IPS DF 19.7 (cell line): ENCODE data around the gene CCNL2.

Experiments
- DNase-seq: peaks from one replicate; pipeline ENCODE4 v3.0.0-alpha.2; 2013; ENCODE audit warnings: low read depth, low spot score

CCNL2 gene

DNA sequence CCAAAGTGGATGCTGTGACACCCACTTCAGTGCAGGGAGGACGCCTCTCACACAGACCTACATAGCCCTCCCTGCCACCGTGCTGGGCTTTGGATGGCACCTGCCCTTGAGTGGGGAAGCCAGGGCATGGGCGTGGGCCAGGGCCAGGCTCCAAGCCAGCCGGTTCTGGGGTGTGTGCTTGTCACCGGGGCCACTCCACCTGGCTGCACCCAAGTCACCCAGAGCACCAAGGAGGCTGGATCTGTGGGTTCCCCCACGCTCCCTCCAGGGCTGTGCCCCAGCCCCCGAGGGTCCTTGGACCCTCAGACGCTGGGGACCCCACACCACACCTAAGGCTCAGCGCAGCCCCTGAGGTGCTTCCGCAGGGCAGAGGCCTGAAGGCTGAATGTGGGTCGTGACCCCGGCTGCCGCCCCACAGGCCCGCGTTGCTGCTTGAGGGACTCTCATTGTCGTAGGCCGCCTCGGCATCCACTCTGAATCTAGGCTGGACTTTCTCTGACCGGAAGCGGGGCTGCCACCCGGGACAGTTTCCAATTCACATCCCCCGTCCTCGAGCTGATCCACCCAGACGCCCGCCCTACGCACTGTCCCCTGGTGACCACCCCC, 42.2 kb downstream of the CCNL2 start:
- DNase-seq, result no peak

DNA sequence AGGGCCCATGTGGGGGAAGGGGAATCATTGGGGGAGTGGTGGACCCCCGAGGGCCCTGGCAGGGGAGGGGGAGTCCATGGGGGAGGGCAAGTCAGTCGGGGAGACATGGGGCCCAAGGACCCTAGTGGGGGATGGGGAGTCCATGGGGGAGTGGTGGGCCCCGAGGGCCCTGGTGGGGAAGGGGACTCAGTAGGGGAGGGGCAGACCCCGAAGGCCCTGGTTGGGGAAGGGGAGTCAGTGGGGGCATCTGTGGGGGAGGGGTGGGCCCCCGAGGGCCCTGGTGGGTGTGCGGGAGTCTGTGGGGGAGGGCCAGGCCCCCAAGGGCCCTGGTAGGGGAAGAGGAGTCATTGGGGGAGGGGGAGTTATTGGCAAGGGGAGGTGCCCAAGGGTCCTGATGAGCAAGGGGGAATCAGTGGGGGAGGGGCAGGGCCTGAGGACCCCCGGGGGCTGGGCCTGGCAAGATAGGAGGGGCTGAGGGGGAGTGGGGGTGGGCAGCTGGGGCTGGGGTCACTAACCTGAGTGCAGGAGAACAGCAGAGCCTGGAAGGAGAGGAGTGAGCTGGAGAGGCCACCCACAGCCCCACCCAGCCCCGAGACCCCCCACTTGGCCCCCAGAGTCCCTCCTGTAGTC, 42.9 kb downstream of the CCNL2 start:
- DNase-seq, result no peak

DNA sequence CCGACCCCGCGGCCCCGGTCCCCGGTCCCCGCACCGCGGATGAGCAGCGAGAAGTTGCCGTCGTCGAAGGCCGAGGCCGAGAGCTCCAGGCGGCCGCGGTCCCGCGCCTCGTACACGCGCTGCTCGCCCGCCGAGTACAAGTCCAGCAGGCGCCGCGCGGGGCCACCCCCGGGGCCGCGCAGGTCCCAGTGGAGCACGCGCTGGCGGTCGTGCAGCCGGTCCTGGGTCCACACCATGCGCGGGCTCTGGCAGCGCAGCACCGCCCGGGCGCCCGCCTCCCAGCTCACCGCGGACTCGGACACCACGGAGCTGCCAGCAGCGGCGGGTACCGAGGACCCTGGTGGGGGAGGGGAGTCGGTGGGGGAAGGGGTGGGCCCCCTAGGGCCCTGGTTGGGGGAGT, 43.7 kb downstream of the CCNL2 start:
- no peak for DNase-seq

GRCh38 chr1:1354271-1355247, 44.6 kb downstream of the CCNL2 start:
- no peak for DNase-seq

DNA sequence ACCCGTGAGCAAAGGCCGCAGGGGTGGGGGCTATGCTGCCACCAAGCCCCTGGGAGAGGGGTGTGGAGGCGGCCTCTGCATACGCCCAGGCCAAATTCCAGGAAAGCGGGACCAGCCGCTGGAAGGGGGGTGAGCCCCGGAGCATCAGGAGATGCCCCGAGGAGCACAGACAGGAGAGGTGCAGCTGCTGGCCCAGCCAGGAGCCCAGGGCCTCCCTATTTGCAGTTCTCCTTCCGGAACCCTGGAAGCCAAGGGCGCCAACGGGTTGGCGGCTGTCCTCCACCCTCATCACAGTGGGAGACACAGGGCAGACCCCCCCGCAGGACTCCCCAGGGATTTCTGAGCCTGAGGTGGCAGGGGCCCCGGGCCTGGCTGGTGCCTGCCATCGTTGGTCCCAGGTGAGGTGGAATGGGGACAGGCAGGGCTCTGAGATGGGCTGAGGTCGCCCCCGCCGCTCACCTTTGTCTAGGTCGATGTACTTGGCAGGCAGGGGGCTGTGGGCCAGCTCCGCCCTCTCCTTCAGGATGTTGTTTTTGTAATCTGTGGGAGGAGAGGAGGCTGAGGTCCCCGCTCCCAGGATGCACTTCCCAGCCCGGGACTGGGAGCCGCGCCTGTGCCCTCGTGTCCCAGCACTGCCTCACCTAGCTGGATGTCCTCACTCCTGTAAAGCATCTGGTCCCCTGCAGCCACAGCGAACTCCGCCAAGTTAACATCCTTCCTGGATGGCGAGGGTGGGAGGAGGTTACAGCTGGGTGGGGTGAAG, 45.6 kb downstream of the CCNL2 start:
- no peak for DNase-seq

GRCh38 chr1:1352786-1353388, 46.2 kb downstream of the CCNL2 start:
- no peak for DNase-seq

DNA sequence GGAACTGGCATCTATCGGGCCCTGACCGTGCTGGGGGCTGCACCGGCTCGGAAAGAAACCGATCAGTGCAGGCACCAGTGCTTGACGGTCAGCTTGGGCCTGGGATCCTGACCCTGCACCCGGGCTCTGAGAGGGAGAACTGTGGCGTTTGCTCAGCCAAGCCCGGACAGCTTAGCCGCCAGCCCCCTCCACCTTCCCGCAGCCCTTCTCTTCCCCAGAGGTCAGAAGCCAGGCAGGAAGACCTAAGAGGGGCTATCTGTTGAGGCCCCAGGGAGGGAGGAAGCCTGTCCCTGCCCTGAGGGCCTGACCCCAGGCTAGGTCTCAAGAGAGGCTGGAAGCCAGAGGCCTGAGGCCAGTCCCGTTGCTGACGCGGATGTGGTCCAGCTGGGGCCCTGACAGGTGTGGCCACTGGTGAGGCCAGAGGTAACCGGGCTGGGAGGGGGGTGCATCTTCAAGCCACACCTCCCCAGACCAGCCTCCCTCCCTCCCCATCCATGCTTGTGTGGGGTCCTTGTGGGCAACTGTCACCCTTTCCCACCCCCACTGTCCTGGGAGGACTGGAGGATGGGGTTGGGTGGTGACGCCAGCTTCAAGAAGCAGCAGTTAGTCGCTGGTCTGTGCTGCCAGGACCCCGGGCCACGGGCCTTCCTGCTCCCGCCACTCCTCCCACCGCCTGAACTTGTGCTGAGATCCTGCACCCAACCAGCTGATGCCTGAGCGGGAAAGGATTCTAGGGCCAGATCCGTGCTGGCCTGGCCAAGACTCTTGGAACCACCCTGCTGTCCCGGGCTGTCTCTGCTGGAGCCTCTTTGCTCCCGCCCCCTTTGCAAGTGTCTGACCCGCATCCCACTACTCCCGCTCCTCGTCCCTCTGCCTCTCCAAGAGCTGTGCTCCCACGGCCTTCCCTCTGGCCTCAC, 47.4 kb downstream of the CCNL2 start:
- DNase-seq, result no peak

DNA sequence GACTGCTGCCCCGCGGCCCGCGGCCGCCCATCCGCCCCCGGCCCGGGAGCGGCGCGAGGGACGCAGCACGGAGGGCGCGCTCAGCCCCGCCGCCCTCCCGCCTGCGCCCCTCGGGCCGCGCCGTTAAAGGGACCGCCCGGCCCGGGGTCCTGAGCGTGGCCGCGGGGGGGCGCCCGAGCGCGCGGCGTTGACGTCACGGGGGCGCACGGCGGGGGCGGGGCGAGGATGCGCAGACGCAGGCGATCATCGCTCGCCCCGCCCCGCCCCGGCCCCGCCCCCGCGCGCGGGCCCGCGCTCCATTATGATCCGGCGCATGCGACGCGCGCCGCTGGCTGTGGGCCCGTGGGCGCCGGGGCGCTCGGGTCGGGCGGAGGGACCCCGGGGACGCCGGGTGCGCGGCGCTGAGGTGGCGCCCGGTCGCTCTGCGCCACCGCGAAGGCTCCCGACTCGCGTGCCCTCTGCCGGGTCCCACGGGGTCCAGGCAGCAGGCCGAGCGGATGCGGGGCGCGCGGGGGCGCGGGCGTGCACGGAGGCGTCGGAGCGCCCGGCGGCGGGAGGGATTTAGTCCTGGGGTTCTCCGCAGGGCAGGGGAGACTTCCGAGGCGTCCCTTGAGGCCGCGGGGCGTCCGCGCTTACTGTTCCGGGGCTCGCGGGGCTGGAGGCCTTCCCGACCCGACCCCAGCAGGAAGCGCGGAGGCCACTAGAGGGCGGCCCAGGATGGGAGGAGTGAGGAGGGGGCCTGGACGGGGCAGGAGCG, 49.7 kb downstream of the CCNL2 start, which contains the start of gene DVL1:
Gene DVL1 (minus strand): TSS at position 163 of the 757 bp plus-strand sequence. CDS start 353 bp downstream, outside the sequence.
- no peak for DNase-seq

DNA sequence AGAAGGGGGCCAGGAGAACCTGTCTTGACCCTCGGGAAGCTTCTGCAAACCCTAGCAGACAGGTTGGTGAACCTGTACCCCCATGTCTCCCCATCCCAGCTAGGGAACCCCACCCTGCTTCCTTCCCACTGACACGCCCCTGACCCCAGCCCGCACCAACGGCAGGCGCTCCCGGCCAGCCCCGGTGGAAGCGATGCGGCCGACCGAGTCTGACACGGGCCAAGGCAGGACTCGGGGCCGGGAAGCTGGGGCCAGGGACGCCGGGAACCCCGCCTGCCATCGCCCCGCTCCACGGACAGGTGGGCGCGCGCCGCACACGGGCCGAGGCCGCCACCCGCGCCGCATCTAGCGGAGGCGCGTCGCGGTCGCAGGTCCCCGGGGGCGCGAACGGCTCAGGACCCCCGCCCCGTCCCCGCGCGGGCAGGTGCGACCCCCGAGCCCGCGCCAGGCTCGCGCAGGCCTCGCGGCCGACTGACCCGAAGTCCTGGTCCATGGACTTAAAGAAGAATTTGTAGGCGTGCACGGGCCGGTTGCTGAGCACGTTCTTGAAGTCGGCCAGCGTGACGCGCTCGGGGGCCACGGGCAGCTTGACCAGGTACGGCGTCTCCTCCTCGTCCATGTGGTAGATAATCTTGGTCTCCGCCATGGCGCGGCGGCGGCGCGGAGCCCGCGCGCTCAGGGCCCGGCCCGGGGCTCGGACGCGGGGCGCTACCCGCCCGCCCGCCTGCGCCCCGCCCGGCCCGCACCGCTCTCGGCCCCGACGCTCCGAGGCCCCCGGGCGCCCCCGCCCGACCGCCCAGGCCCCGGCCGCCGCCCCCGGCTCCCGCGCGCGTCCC, 50.5 kb downstream of the CCNL2 start:
- no peak for DNase-seq

- no peak for DNase-seq
These were observed 51.3 kb downstream of the CCNL2 start for GRCh38 chr1:1347663-1348419.

GRCh38 chr1:1347026-1347595, 52.0 kb downstream of the CCNL2 start:
- no peak for DNase-seq

DNA sequence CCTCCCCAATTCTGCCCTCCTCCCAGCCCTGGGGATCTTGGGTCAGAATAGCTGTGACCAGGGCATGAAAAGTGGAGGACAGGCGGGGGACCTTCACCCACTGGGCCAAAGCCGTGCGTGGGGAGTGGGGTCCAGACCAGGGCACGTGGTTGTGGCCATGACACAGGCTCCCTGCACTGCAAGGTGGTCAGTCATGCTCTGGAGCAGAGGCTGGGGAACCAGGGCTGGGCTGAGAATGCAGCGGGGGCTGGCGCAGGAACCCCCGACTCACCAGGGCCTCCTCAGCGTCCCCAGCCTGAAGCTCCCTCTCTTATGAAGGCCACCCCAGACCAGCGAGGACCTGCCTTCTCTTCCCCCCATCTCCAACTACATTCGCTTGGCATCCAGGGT, 52.6 kb downstream of the CCNL2 start:
- no peak for DNase-seq

- no peak for DNase-seq
These were observed 53.2 kb downstream of the CCNL2 start for GRCh38 chr1:1345860-1346500.

GRCh38 chr1:1345384-1345783, 53.8 kb downstream of the CCNL2 start:
- DNase-seq, result no peak

DNA sequence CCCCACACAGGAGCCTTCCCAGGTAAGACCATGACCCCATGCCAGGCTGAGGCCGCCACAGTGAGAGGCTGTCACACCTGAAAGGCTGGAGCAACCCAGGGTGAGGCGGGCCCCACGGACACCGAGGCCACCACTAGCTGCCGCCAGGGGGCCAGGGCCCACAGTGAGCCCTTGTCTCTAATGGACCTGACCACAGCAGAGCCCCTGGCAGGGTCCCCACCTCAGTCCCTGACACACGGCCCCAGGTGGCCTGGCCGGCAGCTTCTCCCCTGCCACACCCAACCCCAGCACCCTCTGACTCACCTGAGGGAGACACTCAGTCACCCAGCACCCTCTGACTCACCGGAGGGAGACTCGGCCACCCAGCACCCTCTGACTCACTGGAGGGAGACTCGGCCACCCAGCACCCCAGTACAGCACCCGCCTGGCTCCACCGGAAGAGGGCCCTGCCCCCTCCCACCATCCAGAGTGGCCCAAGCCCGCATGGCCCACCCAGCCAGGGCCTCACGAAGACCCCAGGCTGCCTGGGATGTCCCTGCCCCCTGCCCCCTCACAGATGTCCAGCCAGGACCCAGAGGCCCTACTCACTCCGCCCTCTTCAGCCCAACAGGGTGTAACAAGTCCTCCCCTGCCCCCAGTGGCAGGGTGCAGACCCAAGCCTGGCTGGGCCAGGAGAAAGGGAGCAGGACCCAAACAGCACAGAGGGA, 54.3 kb downstream of the CCNL2 start:
- DNase-seq, result no peak

GRCh38 chr1:1343811-1344421, 55.2 kb downstream of the CCNL2 start:
- no peak for DNase-seq
